Ovary (tissue), 3 donors: ENCODE measurements around the gene ASB2.

ENCODE experiments used
- POLR2A ChIP-seq: fragments of 450-650 bp; IDR thresholded peaks from one replicate; pipeline ENCODE4 v1.6.1; 2017; ENCODE audit warnings: antibody characterized with exemption, mild to moderate bottlenecking, moderate library complexity
- TF ChIP-seq, protein P1 (sequence below), 3 donors: fragments of 450-650 bp in 2 of 3; fragments of 200-600 bp in 1 of 3; IDR thresholded peaks; one replicate each; pipeline versions ENCODE4 v1.5.1 to v1.8.0; 2016 to 2022; ENCODE audit warnings: antibody characterized with exemption in 3 of 3, mild to moderate bottlenecking in 1 of 3
- donor health status: DM: no; HTN: no; CAD: no.

- TF ChIP-seq, protein P1, sequence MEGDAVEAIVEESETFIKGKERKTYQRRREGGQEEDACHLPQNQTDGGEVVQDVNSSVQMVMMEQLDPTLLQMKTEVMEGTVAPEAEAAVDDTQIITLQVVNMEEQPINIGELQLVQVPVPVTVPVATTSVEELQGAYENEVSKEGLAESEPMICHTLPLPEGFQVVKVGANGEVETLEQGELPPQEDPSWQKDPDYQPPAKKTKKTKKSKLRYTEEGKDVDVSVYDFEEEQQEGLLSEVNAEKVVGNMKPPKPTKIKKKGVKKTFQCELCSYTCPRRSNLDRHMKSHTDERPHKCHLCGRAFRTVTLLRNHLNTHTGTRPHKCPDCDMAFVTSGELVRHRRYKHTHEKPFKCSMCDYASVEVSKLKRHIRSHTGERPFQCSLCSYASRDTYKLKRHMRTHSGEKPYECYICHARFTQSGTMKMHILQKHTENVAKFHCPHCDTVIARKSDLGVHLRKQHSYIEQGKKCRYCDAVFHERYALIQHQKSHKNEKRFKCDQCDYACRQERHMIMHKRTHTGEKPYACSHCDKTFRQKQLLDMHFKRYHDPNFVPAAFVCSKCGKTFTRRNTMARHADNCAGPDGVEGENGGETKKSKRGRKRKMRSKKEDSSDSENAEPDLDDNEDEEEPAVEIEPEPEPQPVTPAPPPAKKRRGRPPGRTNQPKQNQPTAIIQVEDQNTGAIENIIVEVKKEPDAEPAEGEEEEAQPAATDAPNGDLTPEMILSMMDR (IDR thresholded peaks at IDR 0.05): no peak
- TF ChIP-seq POLR2A: no peak
Observed at GRCh38 chr14:93943052-93943451, 33.3 kb downstream of the ASB2 start.
